DMS79 treated with DMSO at 0.1 percent for 48 hours (cell line): ENCODE results near the gene MBNL2.

Experiments
- DNase-seq: peaks from one replicate; lab custom pipeline; 2025; lab: John Stamatoyannopoulos, UW

MBNL2 gene

GRCh38 chr13:97211300-97211699 lies 10.8 kb upstream of the MBNL2 start:
- DNase-seq: no peak

GRCh38 chr13:97212004-97212403 lies 10.1 kb upstream of the MBNL2 start:
- DNase-seq: no peak

- no peak for DNase-seq
Measured at GRCh38 chr13:97212601-97213040, 9.5 kb upstream of the MBNL2 start.

GRCh38 chr13:97214921-97215320 lies 7.2 kb upstream of the MBNL2 start:
- DNase-seq: no peak

- no peak for DNase-seq
Measured at GRCh38 chr13:97215325-97215724, 6.8 kb upstream of the MBNL2 start.

GRCh38 chr13:97219226-97219625 lies 2.9 kb upstream of the MBNL2 start:
- no peak for DNase-seq

- DNase-seq: no peak
Measured at GRCh38 chr13:97220151-97220900, 1.8 kb upstream of the MBNL2 start.

GRCh38 chr13:97221046-97221445 lies 1.1 kb upstream of the MBNL2 start:
- DNase-seq: no peak

GRCh38 chr13:97221466-97221865 lies 667 bp upstream of the MBNL2 start:
- DNase-seq: no peak

- DNase-seq: peak; percentile 62
Measured at GRCh38 chr13:97223037-97223710, 1.0 kb downstream of the MBNL2 start.

- DNase-seq: peak; percentile 10
Measured at GRCh38 chr13:97223711-97224541, 1.8 kb downstream of the MBNL2 start.

GRCh38 chr13:97224544-97225300 lies 2.6 kb downstream of the MBNL2 start:
- peak; percentile 58 for DNase-seq

GRCh38 chr13:97225533-97225932 lies 3.4 kb downstream of the MBNL2 start:
- no peak for DNase-seq

- DNase-seq: no peak
Measured at GRCh38 chr13:97226013-97226412, 3.9 kb downstream of the MBNL2 start.

- no peak for DNase-seq
Measured at GRCh38 chr13:97226788-97227627, 4.9 kb downstream of the MBNL2 start.

- DNase-seq: no peak
Measured at GRCh38 chr13:97228850-97229521, 6.9 kb downstream of the MBNL2 start.

- no peak for DNase-seq
Measured at GRCh38 chr13:97229699-97230098, 7.6 kb downstream of the MBNL2 start.

- DNase-seq: no peak
Measured at GRCh38 chr13:97231118-97231828, 9.1 kb downstream of the MBNL2 start.

- DNase-seq: no peak
Measured at GRCh38 chr13:97231829-97232196, 9.7 kb downstream of the MBNL2 start.

- no peak for DNase-seq
Measured at GRCh38 chr13:97233499-97233898, 11.4 kb downstream of the MBNL2 start.
